ENCODE results near the gene GOLGA2. TPM values are rescaled to one million over a fixed set of nuclear protein-coding genes. Genes with fewer than 3 reads are reported as not detected.

The GOLGA2 gene
- total RNA-seq, 1 experiment from 2014 or later = 16.2 TPM

- Histone ChIP-seq H3K9me2 (replicated peaks; ENCODE audit: insufficient read depth, low read length) (no peaks in the 10 kb centered on the region), H4K20me1 (ENCODE audit: insufficient read depth, low read depth, low read length) (no peaks in the 10 kb centered on the region), H3K4me2 (ENCODE audit: low read depth, low read length, poor library complexity, severe bottlenecking) (peak overlapping the region; percentile 77), H3K27ac (ENCODE audit: low read length) (no peak overlapping the region), H2AFZ (ENCODE audit: low read length) (peak overlapping the region; percentile 65; the same call in 1 of the 2 replicates), H3K79me2 (ENCODE audit: low read length) (no peaks in the 10 kb centered on the region), H3K36me3 (ENCODE audit: insufficient read depth, low read length) (no peaks in the 10 kb centered on the region), H3K9me3 (ENCODE audit: low read length) (no peaks in the 10 kb centered on the region), H3K4me1 (ENCODE audit: low read length) (peaks cover 12% of the 10 kb centered on the region), H3K9ac (ENCODE audit: low read length) (peak overlapping the region; percentile 57), H3K4me3 (ENCODE audit: low read length) (peak overlapping the region; percentile 63), H3K27me3 (ENCODE audit: low read length) (no peaks in the 10 kb centered on the region)
- DNase-seq = no peak
Measured at GRCh38 chr9:128218172-128218517, 57.7 kb downstream of the GOLGA2 start.

GRCh38 chr9:128216781-128217553, 58.8 kb downstream of the GOLGA2 start:
- Histone ChIP-seq H3K4me1 (ENCODE audit: low read length) (peaks cover 12% of the 10 kb centered on the region), H3K9me3 (ENCODE audit: low read length) (no peaks in the 10 kb centered on the region), H3K9ac (ENCODE audit: low read length) (no peak overlapping the region), H3K79me2 (ENCODE audit: low read length) (no peaks in the 10 kb centered on the region), H2AFZ (ENCODE audit: low read length) (no peak overlapping the region), H4K20me1 (ENCODE audit: insufficient read depth, low read depth, low read length) (no peaks in the 10 kb centered on the region), H3K36me3 (ENCODE audit: insufficient read depth, low read length) (no peaks in the 10 kb centered on the region), H3K9me2 (replicated peaks; ENCODE audit: insufficient read depth, low read length) (no peaks in the 10 kb centered on the region), H3K27ac (ENCODE audit: low read length) (no peak overlapping the region), H3K4me3 (ENCODE audit: low read length) (no peak overlapping the region), H3K27me3 (ENCODE audit: low read length) (no peaks in the 10 kb centered on the region), H3K4me2 (ENCODE audit: low read depth, low read length, poor library complexity, severe bottlenecking) (no peak overlapping the region)
- no peak for DNase-seq

- Histone ChIP-seq H3K9ac (ENCODE audit: low read length) (no peak overlapping the region), H3K4me2 (ENCODE audit: low read depth, low read length, poor library complexity, severe bottlenecking) (no peak overlapping the region), H3K9me2 (replicated peaks; ENCODE audit: insufficient read depth, low read length) (no peaks in the 10 kb centered on the region), H3K4me1 (ENCODE audit: low read length) (peaks cover 12% of the 10 kb centered on the region), H3K79me2 (ENCODE audit: low read length) (no peaks in the 10 kb centered on the region), H3K27ac (ENCODE audit: low read length) (no peak overlapping the region), H3K9me3 (ENCODE audit: low read length) (no peaks in the 10 kb centered on the region), H3K4me3 (ENCODE audit: low read length) (no peak overlapping the region), H3K27me3 (ENCODE audit: low read length) (no peaks in the 10 kb centered on the region), H4K20me1 (ENCODE audit: insufficient read depth, low read depth, low read length) (no peaks in the 10 kb centered on the region), H2AFZ (ENCODE audit: low read length) (no peak overlapping the region), H3K36me3 (ENCODE audit: insufficient read depth, low read length) (no peaks in the 10 kb centered on the region)
- DNase-seq = no peak
Measured at GRCh38 chr9:128215491-128216409, 60.1 kb downstream of the GOLGA2 start.

- DNase-seq = no peak
- Histone ChIP-seq H3K27ac (ENCODE audit: low read length) (no peak overlapping the region), H3K9ac (ENCODE audit: low read length) (no peak overlapping the region), H3K4me3 (ENCODE audit: low read length) (no peak overlapping the region), H3K36me3 (ENCODE audit: insufficient read depth, low read length) (no peaks in the 10 kb centered on the region), H3K4me2 (ENCODE audit: low read depth, low read length, poor library complexity, severe bottlenecking) (no peak overlapping the region), H3K79me2 (ENCODE audit: low read length) (no peaks in the 10 kb centered on the region), H3K27me3 (ENCODE audit: low read length) (no peaks in the 10 kb centered on the region), H2AFZ (ENCODE audit: low read length) (no peak overlapping the region), H3K9me2 (replicated peaks; ENCODE audit: insufficient read depth, low read length) (no peaks in the 10 kb centered on the region), H3K9me3 (ENCODE audit: low read length) (no peaks in the 10 kb centered on the region), H3K4me1 (ENCODE audit: low read length) (peaks cover 12% of the 10 kb centered on the region), H4K20me1 (ENCODE audit: insufficient read depth, low read depth, low read length) (no peaks in the 10 kb centered on the region)
Measured at GRCh38 chr9:128214571-128215490, 61.0 kb downstream of the GOLGA2 start.

GRCh38 chr9:128213746-128214497, 61.9 kb downstream of the GOLGA2 start:
- Histone ChIP-seq H3K36me3 (ENCODE audit: insufficient read depth, low read length) (no peaks in the 10 kb centered on the region), H3K9ac (ENCODE audit: low read length) (no peak overlapping the region), H4K20me1 (ENCODE audit: insufficient read depth, low read depth, low read length) (no peaks in the 10 kb centered on the region), H3K9me3 (ENCODE audit: low read length) (no peaks in the 10 kb centered on the region), H3K27ac (ENCODE audit: low read length) (no peak overlapping the region), H3K4me2 (ENCODE audit: low read depth, low read length, poor library complexity, severe bottlenecking) (no peak overlapping the region), H3K4me3 (ENCODE audit: low read length) (no peak overlapping the region), H3K9me2 (replicated peaks; ENCODE audit: insufficient read depth, low read length) (no peaks in the 10 kb centered on the region), H3K79me2 (ENCODE audit: low read length) (no peaks in the 10 kb centered on the region), H3K27me3 (ENCODE audit: low read length) (no peaks in the 10 kb centered on the region), H2AFZ (ENCODE audit: low read length) (no peak overlapping the region), H3K4me1 (ENCODE audit: low read length) (peaks cover 9% of the 10 kb centered on the region)
- DNase-seq = no peak

GRCh38 chr9:128211981-128212281, 63.9 kb downstream of the GOLGA2 start:
- H2AFZ ChIP-seq (ENCODE audit: low read length) = no peak overlapping the region
- no peak overlapping the region for H3K4me2 ChIP-seq (ENCODE audit: low read depth, low read length, poor library complexity, severe bottlenecking)
- no peak overlapping the region for H3K4me3 ChIP-seq (ENCODE audit: low read length)
- H4K20me1 ChIP-seq (ENCODE audit: insufficient read depth, low read depth, low read length) = no peaks in the 10 kb centered on the region
- DNase-seq = no peak
- H3K9me2 ChIP-seq (replicated peaks; ENCODE audit: insufficient read depth, low read length) = no peaks in the 10 kb centered on the region
- no peaks in the 10 kb centered on the region for H3K79me2 ChIP-seq (ENCODE audit: low read length)
- no peaks in the 10 kb centered on the region for H3K9me3 ChIP-seq (ENCODE audit: low read length)
- no peaks in the 10 kb centered on the region; the same call in 1 of the 2 replicates for H3K4me1 ChIP-seq (ENCODE audit: low read length)
- H3K9ac ChIP-seq (ENCODE audit: low read length) = no peak overlapping the region
- no peak overlapping the region for H3K27ac ChIP-seq (ENCODE audit: low read length)
- H3K27me3 ChIP-seq (ENCODE audit: low read length) = no peaks in the 10 kb centered on the region
- no peaks in the 10 kb centered on the region for H3K36me3 ChIP-seq (ENCODE audit: insufficient read depth, low read length)

GRCh38 chr9:128211186-128211980, 64.4 kb downstream of the GOLGA2 start:
- H3K36me3 ChIP-seq (ENCODE audit: insufficient read depth, low read length) = no peaks in the 10 kb centered on the region
- H3K27me3 ChIP-seq (ENCODE audit: low read length) = no peaks in the 10 kb centered on the region
- no peaks in the 10 kb centered on the region for H3K79me2 ChIP-seq (ENCODE audit: low read length)
- H3K4me1 ChIP-seq (ENCODE audit: low read length) = no peaks in the 10 kb centered on the region; the same call in 1 of the 2 replicates
- no peak overlapping the region for H3K4me2 ChIP-seq (ENCODE audit: low read depth, low read length, poor library complexity, severe bottlenecking)
- H3K4me3 ChIP-seq (ENCODE audit: low read length) = no peak overlapping the region
- no peak overlapping the region for H3K9ac ChIP-seq (ENCODE audit: low read length)
- H4K20me1 ChIP-seq (ENCODE audit: insufficient read depth, low read depth, low read length) = no peaks in the 10 kb centered on the region
- no peaks in the 10 kb centered on the region for H3K9me2 ChIP-seq (replicated peaks; ENCODE audit: insufficient read depth, low read length)
- H2AFZ ChIP-seq (ENCODE audit: low read length) = no peak overlapping the region
- no peak for DNase-seq
- H3K9me3 ChIP-seq (ENCODE audit: low read length) = no peaks in the 10 kb centered on the region
- H3K27ac ChIP-seq (ENCODE audit: low read length) = no peak overlapping the region

Data from Karpas-422 (cell line).